Neural progenitor cell (in vitro differentiated cells): ENCODE results near the gene RNGTT.

Experiments used
- EZH2phosphoT487 ChIP-seq: fragments of 200-600 bp; sonication (generic); IDR thresholded peaks from 2 replicates; pipeline ENCODE4 v1.6.1; 2017; ENCODE audit warnings: antibody characterized with exemption
- TF ChIP-seq, protein P1 (sequence below): fragments of 200-600 bp; sonication (generic); IDR thresholded peaks from 2 replicates; pipeline ENCODE4 v1.5.1; 2017; ENCODE audit warnings: antibody characterized with exemption, mild to moderate bottlenecking

DNA sequence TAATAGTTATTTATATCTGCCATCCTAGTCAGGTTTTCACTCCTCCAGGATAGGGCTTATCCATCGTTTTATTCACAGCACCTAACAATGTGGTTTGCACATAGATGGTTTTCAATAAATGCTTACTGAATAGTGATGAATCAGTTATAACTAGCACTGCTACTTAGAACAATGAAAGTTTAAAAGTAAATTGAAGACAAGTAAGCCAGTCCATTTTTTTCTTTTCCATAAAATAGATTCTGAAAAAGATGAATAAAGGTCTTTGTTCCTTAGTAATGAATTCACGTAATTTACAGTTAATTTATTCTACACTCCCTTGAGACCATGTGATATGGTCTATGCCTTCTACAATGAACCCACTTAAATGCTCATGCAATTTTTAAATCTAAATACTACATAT, 212.5 kb downstream of the RNGTT start:
- TF ChIP-seq, protein P1, sequence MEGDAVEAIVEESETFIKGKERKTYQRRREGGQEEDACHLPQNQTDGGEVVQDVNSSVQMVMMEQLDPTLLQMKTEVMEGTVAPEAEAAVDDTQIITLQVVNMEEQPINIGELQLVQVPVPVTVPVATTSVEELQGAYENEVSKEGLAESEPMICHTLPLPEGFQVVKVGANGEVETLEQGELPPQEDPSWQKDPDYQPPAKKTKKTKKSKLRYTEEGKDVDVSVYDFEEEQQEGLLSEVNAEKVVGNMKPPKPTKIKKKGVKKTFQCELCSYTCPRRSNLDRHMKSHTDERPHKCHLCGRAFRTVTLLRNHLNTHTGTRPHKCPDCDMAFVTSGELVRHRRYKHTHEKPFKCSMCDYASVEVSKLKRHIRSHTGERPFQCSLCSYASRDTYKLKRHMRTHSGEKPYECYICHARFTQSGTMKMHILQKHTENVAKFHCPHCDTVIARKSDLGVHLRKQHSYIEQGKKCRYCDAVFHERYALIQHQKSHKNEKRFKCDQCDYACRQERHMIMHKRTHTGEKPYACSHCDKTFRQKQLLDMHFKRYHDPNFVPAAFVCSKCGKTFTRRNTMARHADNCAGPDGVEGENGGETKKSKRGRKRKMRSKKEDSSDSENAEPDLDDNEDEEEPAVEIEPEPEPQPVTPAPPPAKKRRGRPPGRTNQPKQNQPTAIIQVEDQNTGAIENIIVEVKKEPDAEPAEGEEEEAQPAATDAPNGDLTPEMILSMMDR, result no peak
- no peak for TF ChIP-seq EZH2phosphoT487
